M059J (cell line): ENCODE data around the gene KAZN. TPM values are rescaled to one million over a fixed set of nuclear protein-coding genes. Genes with fewer than 3 reads are reported as not detected.

ENCODE experiments used
- DNase-seq: peaks from one replicate; pipeline ENCODE4 v3.0.0-alpha.2; 2012; ENCODE audit warnings: low read depth
- total RNA-seq: library from RNA; depleted of rRNA; stranded (reverse); fragments of >200 nt; shearing (Covaris generic); gene quantifications from 2 replicates; pipeline ENCODE4 v1.2.3, GENCODE V29; 2014

KAZN gene
- total RNA-seq, 1 experiment from 2014 or later: 6.4 TPM

DNA sequence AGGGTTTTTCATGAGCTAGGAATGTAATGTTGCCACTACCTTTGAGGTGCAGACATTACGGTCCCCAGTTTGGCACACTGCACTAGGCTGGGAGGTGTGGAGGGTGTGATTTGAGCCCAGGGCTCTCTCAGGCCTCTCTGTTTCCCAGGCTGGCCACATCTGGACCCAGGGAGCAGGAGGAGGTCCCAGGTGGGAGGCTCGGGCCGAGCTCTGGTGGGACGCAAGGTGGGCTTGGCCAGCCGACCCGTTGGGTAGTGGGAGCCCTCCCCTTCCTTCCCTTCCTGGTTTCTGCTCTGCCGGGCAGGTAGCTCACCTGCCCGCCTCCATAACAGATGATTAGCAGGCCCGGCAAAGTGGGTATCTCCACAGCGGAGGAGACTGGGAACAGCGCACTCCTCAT is 408.9 kb downstream of the KAZN start:
- no peak for DNase-seq

DNA sequence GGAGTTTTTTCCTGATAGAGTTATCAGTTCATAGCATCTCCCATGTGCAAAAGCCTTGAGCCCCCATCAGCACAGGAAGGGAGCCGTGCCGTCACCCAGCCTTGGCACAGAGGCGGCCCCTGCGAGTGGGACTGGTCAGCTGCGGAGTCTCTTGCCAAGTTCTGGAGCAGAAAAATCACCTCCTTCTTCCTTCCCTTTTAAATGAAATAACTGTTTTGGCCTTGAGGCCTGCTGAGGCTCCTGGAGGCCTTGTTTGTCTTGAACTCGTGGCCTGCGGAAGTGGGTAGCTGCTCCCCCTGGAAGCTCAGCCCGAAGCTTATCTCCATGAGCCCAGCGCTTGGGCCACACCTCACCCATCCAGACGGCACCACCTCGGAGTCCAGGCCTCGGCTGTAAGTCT is 409.4 kb downstream of the KAZN start:
- DNase-seq: peak; percentile 23

DNA sequence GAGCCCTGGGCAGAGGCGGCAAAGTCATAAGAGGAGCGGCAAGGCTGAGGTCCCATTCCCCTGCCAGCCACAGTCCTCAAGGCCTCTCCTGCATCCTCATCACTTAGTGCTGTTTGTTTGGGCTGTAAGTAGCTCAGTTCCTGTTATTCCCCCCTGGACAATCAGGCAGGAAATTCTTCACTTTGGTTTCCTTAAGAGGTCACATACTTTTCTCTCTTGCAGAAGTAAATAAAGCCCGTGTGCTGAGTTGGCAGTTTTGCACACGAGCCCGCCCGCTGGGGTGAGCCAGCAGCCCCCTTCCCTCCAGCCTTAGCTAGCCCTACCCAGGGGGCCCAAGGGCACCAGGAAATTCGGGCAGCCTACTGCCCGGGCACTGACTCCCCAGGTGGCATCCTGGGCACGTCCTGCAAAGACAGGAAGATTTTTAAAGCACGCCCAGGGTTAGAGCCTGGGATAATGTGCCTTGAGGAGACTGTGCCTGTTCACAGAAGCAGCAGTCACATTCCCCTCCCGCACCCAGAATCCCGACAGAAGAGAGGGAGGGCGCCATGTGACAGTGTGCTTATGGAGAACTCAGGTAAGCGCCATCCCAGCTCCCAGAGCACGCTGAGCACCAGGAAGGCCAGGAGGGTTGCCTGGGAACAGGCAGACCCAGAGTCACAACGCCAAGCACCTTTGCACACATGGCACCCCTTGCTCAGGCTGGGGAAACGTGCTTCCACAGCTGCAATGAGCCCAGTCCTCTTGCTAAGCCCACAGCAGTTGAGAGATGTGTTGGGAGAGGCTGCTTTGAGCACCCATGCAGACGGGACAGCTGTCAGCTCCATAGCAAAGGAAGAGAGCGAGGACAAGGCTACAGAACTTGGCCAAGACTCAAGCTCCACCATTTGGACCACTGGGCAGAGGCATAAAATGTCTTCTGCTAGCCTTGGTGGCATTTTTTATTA is 410.6 kb downstream of the KAZN start:
- DNase-seq: peak; percentile 75

DNA sequence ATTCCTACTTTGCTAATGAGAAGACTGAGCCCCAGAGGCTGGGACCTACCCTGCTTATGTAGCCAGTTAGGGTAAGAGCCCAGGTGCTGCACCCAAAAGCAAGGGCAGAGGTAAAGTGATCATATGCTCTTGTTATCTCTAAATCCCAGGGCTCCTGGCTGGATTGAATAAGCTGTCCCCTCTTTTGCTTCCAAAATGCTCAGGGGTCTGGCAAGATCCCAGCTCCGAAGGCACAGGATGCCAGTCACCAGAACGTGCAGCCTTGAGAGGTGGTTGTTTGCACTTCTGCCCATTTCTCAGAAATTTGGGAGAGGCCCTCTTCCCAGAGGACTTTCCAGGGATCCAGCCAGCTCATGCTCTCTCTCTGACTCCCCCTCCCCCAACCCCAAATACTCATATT is 412.7 kb downstream of the KAZN start:
- DNase-seq: no peak

DNA sequence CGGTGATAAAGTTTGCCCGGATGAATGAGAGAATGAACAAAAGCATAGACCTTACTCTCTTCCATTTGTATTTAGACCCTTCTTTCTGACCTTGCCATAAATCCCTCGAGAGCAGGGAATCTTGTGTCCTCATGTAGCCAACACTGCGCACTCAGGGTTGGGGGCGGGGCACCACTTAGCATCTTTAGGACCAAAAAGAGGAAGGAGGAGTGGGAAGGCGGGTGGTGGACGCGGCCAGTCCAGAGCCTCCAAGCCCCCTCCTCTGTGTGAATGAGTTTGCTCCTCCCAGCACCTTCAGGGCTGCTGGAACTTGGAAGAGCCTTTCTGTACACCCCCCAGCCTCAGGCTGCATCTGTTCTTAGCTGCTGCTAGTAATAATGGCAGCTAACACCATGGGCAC is 413.2 kb downstream of the KAZN start:
- DNase-seq: no peak

DNA sequence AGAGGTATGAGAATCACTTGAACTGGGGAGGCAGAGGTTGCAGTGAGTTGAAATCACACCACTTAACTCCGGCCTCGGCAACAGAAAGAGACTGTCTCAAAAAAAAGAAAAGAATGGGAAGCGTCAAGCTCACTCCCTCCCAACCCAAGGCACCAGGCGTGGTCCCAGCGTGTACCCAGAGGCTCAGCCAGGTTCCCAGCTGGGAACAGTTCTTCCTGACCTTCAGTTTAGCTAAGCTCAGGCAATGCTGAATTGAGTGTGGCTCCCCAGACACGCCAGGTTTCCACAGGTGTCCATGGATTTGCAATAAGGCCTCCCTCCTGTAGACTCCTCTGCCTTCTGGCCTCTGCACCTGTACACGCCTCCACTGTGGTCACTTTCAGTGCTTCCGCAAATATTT is 414.3 kb downstream of the KAZN start:
- DNase-seq: no peak

DNA sequence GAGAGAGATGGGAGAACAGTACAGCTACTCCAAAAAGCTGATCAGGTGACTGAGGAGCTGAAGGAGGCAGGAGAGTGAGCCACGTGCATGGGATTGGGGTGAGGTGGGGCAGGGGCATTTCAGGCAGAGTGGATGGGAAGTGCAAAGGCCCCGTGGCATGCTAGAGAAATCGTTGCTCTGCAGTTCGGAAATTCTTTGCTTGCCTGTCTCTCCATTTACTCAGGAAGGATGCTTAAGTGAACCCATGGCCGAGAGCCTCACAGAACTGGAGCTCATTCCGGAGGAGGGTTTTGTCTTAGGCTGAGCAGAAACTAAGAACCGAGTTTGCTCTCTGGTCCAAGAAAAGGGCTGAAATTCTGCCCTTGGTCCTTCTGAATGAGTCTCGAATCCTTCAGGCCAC is 415.3 kb downstream of the KAZN start:
- no peak for DNase-seq

DNA sequence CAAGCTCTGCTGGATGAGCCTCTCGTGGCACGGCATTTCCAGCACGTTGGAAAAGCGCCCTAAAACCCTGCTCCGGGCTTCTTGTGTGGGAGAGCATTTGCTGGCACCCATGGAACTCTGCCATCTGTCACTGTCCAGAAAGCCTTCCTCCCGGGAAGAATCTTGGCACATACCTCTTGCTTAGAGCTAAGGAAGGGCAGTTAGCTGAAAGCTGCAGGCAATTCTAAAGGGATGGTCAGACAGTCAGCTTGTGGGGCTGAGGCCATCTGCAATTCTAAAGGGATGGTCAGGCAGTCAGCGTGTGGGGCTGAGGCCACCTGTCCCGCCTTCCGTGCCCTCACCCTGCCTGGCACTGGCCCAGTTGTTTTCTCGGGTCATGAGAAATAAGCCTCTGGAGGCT is 416.0 kb downstream of the KAZN start:
- peak; percentile 63 for DNase-seq

DNA sequence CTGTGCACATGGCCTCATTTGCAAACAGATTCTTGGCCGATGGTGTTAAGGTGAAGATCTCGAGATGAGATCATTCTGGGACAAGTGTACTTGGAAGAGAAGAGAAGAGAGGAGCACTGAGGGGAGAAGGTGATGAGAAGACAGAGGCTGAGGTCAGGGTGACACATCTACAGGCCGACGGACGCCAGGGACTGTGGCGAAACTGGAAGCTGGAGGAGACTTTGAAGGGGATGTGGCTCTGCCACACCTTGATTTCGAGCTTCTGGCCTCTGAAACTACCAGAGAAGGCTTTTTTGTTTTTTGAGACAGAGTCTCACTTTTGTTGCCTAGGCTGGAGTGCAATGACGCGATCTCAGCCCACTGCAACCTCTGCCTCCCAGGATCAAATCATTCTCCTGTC is 417.5 kb downstream of the KAZN start:
- DNase-seq: no peak

DNA sequence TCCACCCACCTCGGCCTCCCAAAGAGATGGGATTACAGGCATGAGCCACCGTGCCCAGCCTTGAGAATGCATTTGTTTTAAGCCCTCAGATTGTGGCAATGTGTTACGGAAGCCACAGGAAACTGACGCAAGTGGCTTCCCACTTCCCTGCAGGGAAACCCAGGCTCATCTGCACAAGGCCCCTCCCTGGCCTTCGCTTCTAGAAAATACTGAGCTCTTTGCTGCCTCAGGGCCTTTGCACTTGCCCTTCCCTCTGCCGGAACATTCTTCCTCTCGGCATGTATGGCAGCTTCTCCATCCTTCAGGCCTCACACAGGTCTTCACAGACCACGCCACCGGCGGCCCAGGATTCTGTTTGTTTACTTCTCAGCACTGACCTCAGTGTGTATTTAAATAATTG is 418.0 kb downstream of the KAZN start:
- DNase-seq: no peak

DNA sequence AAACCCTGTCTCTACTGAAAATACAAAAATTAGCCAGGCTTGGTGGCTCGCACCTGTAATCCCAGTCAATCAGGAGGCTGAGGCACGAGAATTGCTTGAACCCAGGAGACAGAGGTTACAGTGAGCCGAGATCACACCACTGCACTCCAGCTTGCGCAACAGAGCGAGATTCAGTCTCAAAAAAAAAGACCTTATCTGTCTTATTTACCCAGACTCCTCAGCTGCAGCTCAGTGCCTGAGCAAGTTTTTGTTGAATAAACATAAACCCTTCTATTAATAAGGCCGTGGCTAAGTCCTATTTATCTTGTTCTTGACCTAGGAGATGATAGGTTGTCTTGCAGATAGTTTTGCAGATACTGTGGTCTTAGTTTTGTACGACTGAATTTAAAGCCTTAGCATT is 418.6 kb downstream of the KAZN start:
- no peak for DNase-seq

DNA sequence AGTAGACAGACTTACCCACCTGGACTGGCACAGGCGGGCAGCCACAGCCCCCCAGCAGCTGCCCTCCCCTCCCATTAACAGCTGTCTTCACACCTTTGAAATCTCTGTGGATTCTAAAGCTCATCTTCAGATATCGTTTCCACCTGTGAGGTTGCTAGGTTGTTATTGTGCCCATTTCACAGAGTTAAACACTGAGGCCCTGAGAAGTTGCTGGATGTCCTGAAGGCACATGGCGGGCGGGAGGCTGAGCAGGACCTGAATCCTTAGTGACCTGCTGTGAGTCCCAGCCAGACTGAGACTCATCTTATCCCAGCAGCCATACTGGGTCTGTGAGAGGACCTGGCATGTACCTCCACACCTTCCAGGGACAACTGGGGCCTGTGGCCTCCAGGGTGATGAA is 420.3 kb downstream of the KAZN start:
- no peak for DNase-seq

DNA sequence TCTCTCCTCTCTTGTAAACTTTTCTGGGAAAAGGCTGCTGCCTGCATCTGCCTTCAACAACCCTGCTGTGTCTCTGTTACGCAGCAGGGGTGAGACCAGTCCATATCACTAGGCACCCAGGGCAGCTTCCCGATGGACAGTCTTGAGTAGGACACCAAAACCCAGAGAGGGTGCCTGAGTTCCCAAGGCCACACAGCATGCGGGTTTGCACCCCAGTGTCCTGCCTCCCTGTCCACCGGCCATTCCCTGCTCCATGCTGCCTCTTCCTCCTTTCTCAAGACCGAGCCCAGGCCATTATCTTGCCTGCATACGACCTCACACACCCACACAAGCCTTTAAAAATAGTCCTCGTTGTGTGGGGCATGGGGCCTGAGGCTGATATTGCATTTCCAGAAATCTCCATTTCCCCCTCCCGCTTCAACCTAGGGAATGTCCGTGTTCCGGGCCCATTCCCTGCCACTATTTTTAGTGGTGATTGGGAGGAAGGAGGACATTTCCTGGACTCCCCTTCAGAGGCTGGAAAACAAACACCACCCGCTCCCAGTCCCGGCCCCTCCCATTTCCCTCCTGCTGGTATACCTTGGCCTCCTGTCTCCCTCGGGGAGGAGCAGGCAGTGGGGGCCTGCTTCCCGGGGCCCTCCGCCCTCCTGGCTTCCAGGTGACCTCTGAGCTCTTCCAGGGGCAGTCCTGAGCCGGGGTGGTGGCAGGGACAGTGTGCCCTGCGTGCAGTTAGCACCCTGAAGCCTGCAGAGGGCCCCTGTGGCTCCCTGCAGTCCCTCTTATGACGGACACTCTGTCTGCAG is 422.7 kb downstream of the KAZN start:
- DNase-seq: no peak

DNA sequence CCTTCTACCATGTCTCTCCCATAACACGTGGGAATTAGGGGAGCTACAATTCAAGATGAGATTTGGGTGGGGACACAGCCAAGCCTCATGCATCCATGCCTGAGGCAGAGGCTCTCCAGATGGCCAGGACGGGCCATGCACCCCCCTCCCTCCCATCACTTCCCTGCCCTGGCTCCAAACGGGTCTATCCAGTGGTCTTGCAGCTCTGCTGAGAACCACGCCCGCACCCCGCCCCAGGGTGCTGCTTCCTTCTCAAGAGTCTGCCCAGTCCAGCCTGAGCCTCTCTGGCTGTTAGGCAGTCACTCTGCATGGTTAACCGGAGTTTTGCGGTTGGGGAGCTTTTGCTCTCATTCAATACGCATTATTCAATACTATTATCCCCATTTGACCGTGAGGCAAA is 423.6 kb downstream of the KAZN start:
- DNase-seq: no peak

DNA sequence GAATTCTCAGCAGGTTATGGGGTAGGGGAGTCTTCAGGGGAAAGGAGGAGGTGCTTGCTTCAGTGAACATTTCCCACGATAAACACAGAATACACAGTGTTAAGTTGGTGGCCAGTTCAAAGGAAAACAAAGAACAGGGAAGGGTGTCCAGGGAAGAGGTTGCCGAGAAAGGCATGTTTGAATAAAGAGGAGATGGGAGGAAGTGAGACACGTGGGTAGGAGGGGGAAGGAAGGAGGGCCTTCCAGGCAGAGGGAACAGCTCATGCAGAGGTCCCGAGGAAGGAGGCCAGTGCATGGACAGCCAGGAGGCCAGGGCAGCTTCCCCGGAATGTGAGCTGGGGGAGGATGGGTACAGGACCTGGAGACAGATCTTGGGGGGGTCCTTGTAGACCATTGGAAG is 424.7 kb downstream of the KAZN start:
- peak; percentile 27 for DNase-seq

DNA sequence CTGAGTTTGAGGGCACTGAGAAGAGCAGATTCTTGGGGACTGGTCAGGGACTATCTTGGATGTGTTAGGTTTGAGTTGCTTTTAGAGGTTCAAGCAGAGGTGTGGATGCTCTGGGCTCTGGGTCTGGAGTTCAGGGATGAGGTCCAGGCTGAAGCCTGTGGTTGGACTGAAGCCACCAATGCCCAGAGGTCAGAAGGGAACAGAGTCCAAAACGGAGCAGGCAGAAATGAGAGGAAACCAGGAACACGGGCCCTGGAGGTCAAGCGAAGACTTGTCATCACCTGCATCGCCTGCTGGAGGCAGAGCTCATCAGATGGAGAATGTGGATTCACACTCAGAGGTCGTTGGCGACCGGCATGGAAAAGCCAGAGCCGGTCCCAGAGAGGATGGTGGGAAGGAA is 425.5 kb downstream of the KAZN start:
- no peak for DNase-seq

DNA sequence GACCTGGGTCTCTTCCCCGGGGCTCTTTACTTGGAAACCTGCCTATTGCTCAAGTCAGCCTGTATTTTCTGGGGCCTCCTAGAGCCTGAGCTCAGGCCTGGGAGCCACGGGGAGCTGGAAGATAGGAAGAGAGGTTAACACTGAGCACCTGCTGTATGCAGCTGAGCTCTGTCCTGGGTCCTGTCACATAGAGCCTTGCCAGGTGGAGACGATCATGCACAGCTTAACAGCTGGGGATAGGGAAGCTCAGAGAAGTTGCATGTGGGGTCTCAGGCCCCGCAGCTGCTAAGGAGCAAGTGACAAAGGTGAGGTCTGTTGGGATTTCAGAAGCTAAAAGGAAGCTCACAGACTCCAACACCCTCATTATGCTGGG is 427.6 kb downstream of the KAZN start:
- DNase-seq: no peak

DNA sequence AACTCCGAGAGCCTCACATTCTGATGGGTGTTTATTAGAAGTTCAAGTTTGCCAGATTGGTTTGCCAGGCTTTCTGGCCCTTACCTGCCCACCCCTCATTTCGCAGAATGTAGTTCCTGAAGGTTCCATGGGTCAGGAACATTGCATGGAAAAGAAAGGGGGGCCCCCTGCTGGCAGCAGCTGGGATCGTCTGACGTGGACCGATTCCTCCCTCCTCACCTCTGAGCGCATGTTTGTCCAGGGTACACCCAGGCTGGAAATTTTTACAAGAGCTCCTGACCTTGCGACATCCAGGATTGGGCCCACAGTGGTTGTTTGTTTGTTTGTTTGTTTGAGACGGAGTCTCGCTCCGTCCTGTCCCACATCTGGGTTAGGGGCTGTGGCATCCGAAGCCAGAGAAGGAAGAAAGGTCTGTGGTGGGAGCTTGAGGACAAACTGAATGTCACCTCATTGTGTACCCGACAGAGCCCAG is 429.1 kb downstream of the KAZN start:
- peak; percentile 63 for DNase-seq

DNA sequence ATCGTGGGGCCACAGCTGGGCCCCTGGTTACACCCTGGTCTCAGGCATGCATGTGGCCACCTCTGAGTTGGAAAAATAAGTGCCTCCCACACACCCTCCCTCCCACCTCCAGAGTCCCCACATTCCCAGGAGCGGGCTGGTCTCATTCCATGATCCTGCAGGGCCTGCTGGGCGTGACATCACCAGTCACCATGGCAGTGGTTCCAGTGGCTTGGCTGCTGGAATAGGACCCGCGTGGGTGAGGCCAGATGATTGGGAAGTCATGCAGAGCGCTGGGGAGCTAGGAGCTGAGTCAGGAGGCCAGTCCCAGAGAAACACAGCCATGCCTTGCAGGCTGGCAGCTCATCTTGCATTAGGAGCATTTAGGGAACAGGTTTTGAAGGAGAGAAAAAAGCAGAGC is 429.6 kb downstream of the KAZN start:
- peak; percentile 81 for DNase-seq

DNA sequence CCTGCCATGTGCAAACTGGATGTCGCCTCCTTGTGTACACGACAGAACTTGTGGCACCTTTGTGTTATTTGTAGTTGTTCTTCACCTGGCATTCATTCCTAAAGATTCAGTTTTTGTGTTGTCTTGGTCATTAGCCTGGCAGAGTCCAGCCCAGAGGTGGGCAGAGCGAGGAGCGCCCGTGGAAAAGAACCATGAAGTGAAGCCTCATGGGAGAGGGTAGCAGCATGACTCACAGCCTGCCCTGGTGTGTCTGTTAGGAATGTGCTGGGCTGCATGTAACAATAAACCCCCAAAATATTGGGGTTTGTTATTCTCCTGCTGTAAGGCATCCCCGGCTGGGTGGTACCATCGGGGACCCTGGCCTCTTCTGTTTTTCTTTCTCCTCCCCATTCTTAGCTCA is 430.1 kb downstream of the KAZN start:
- DNase-seq: no peak

DNA sequence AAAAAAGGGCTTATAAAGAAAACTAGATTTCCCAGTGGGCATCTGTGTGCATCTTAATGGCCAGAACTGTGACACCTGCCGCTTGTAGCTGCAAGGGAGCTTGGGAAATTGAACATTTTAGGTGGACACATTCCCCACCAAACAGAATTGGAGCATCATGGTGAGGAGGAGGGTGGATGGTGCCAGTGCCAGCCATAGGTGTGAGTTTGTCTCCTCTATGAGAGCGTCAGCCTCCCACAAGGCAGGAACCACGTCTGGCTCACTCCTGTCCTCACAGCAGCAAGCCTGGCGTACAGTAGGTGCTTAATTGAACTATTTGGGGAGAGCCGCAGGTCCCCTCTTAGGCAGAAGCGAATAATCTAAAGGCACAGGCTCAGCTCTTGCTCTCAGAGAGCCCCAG is 430.6 kb downstream of the KAZN start:
- DNase-seq: no peak

DNA sequence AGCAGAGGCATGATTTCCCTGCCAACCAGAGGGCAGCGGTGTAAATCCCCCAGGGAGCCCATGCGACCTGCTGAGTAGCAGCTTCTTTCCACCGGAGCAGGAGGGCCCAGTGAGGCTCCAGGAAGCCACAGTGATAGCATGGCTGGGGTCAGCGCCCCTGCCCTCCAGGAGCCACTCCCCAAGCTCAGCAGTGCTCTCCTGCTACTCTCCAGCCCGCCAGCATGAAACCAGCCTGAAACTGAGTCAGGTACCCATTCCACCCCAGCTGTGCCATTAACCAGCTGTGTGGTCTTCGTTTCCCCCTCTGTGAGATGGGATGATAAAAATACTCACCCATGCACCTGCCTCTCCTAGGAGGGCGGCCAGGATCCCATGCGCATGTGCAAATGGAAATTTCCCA is 431.3 kb downstream of the KAZN start:
- no peak for DNase-seq
